Neural progenitor cell (in vitro differentiated cells): ENCODE measurements around the gene SERGEF. TPM values are rescaled to one million over a fixed set of nuclear protein-coding genes. Genes with fewer than 3 reads are reported as not detected.
A peak's percentile ranks its signal among the peaks of the same experiment; 100 is the strongest.

Experiments
- DNase-seq: peaks from one replicate; pipeline ENCODE4 v3.0.0-alpha.2; 2016; ENCODE audit warnings: low spot score
- H2AFZ ChIP-seq: fragments of 200-600 bp; sonication (generic); replicated peaks from 2 replicates; pipeline ENCODE4 v1.6.1; 2016; ENCODE audit warnings: antibody characterized with exemption
- H3F3A ChIP-seq: fragments of 200-600 bp; sonication (generic); 2 replicates; pipeline ENCODE4 v1.6.1; 2016; ENCODE audit warnings: antibody characterized with exemption, low read depth
- H3K27ac ChIP-seq: fragments of 200-600 bp; sonication (generic); 2 replicates; pipeline ENCODE4 v1.5.1; 2016; ENCODE audit warnings: mild to moderate bottlenecking
- H3K27me3 ChIP-seq: fragments of 200-600 bp; sonication (generic); 2 replicates; pipeline ENCODE4 v1.6.1; 2016; ENCODE audit warnings: mild to moderate bottlenecking, moderate library complexity
- H3K36me3 ChIP-seq: fragments of 200-600 bp; sonication (generic); 2 replicates; pipeline ENCODE4 v1.5.1; 2016
- H3K4me1 ChIP-seq: fragments of 200-600 bp; sonication (generic); 2 replicates; pipeline ENCODE4 v1.6.1; 2016; ENCODE audit warnings: mixed run types
- H3K4me2 ChIP-seq: fragments of 200-600 bp; sonication (generic); 2 replicates; pipeline ENCODE4 v1.6.1; 2016
- H3K4me3 ChIP-seq: fragments of 200-600 bp; sonication (generic); 2 replicates; pipeline ENCODE4 v1.5.1; 2016
- H3K79me2 ChIP-seq: fragments of 200-600 bp; sonication (generic); 2 replicates; pipeline ENCODE4 v1.6.1; 2016; ENCODE audit warnings: low read depth
- H3K9ac ChIP-seq: fragments of 200-600 bp; sonication (generic); 2 replicates; pipeline ENCODE4 v1.6.1; 2016
- H3K9me3 ChIP-seq: fragments of 200-600 bp; sonication (generic); 2 replicates; pipeline ENCODE4 v1.5.1; 2016; ENCODE audit warnings: low read depth
- H4K20me1 ChIP-seq: fragments of 200-600 bp; sonication (generic); 2 replicates; pipeline ENCODE4 v1.6.1; 2016; ENCODE audit warnings: low read depth
- H3K27ac Mint-ChIP-seq: 3 replicates; pipeline ENCODE4 v1.8.0; 2021; ENCODE audit warnings: mixed read lengths
- H3K27me3 Mint-ChIP-seq: 2 replicates; pipeline ENCODE4 v1.8.0; 2022; ENCODE audit warnings: low read depth, mild to moderate bottlenecking, inconsistent platforms, moderate library complexity, mixed read lengths; ENCODE audit not compliant: insufficient read depth
- H3K36me3 Mint-ChIP-seq: 3 replicates; pipeline ENCODE4 v1.8.0; 2021; ENCODE audit warnings: mixed read lengths
- H3K4me1 Mint-ChIP-seq: 3 replicates; pipeline ENCODE4 v1.8.0; 2021; ENCODE audit warnings: mixed read lengths
- H3K4me3 Mint-ChIP-seq: 3 replicates; pipeline ENCODE4 v1.8.0; 2021; ENCODE audit warnings: mild to moderate bottlenecking, moderate library complexity, mixed read lengths
- H3K9me3 Mint-ChIP-seq: 3 replicates; pipeline ENCODE4 v1.8.0; 2020; ENCODE audit warnings: mixed read lengths
- EZH2 ChIP-seq: fragments of 200-600 bp; sonication (generic); IDR thresholded peaks from 2 replicates; pipeline ENCODE4 v1.6.1; 2017; ENCODE audit warnings: antibody characterized with exemption, mild to moderate bottlenecking, moderate library complexity
- EZH2phosphoT487 ChIP-seq: fragments of 200-600 bp; sonication (generic); IDR thresholded peaks from 2 replicates; pipeline ENCODE4 v1.6.1; 2017; ENCODE audit warnings: antibody characterized with exemption
- total RNA-seq: library from RNA; depleted of rRNA; stranded (reverse); fragments of >200 nt; gene quantifications from 2 replicates; pipeline ENCODE4 v1.2.3, GENCODE V29; 2015; ENCODE audit warnings: low replicate concordance
- TF ChIP-seq, protein P1 (sequence below): fragments of 200-600 bp; sonication (generic); IDR thresholded peaks from 2 replicates; pipeline ENCODE4 v1.5.1; 2017; ENCODE audit warnings: antibody characterized with exemption, mild to moderate bottlenecking

Gene SERGEF
- total RNA-seq, 1 donor from 2014 or later: 35.1 TPM

DNA sequence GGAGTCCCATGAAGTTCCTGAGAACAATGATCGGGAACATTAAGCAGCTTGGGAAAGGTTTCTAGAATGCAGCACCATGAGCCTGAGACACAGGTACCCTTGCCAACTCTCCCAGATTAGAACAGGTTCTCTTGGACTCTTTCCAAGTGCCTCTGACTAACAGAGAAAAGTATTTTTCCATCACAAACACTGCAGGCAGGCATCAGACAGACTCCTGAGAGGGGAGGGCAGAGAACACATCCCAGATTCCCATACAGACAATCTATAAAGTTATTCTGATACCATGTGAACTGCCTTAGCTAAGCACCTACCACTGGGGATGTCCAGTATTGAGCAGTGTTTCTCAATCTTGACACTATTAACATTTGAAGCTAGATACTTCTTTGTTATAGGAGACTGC lies 27.3 kb downstream of the SERGEF start:
- Histone ChIP-seq H3K79me2 (no peaks in the 10 kb centered on the region), H4K20me1 (no peaks in the 10 kb centered on the region), H3K9ac (no peak overlapping the region), H3F3A (no peaks in the 10 kb centered on the region), H2AFZ (no peak overlapping the region), H3K4me3 (no peak overlapping the region), H3K4me1 (no peaks in the 10 kb centered on the region), H3K4me2 (no peak overlapping the region), H3K27me3 (no peaks in the 10 kb centered on the region), H3K9me3 (no peaks in the 10 kb centered on the region), H3K27ac (no peak overlapping the region), H3K36me3 (no peaks in the 10 kb centered on the region)
- Mint-ChIP-seq H3K27ac (no peak overlapping the region), H3K27me3 (no peaks in the 10 kb centered on the region), H3K4me3 (no peak overlapping the region), H3K9me3 (no peaks in the 10 kb centered on the region), H3K4me1 (no peaks in the 10 kb centered on the region), H3K36me3 (peaks cover 20% of the 10 kb centered on the region)
- no peak for TF ChIP-seq EZH2phosphoT487
- TF ChIP-seq EZH2: no peak
- TF ChIP-seq, protein P1, sequence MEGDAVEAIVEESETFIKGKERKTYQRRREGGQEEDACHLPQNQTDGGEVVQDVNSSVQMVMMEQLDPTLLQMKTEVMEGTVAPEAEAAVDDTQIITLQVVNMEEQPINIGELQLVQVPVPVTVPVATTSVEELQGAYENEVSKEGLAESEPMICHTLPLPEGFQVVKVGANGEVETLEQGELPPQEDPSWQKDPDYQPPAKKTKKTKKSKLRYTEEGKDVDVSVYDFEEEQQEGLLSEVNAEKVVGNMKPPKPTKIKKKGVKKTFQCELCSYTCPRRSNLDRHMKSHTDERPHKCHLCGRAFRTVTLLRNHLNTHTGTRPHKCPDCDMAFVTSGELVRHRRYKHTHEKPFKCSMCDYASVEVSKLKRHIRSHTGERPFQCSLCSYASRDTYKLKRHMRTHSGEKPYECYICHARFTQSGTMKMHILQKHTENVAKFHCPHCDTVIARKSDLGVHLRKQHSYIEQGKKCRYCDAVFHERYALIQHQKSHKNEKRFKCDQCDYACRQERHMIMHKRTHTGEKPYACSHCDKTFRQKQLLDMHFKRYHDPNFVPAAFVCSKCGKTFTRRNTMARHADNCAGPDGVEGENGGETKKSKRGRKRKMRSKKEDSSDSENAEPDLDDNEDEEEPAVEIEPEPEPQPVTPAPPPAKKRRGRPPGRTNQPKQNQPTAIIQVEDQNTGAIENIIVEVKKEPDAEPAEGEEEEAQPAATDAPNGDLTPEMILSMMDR: no peak
- no peak for DNase-seq

DNA sequence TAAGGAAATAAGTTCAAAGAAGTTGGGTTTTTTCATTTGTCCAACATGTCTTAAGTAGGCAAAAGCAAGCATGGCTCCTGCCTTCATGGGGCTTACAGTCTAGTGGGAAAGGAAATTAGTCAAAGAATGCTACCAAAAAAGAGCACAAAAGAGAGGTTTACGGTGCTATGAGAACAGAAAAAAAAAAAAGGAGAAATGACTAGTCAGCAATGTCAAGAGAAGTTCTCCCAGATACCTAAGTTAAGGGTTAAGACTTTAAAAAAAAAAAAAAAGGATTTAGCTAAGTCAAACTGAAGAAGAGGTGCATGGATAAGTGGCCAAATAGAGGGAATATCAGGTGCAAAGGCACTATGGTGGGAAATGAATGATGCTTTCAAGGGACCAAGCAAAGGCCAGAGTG lies 29.3 kb downstream of the SERGEF start:
- Histone ChIP-seq H3K4me1 (no peaks in the 10 kb centered on the region), H3F3A (no peaks in the 10 kb centered on the region), H3K9ac (no peak overlapping the region), H3K4me3 (no peak overlapping the region), H3K79me2 (no peaks in the 10 kb centered on the region), H3K9me3 (no peaks in the 10 kb centered on the region), H3K36me3 (no peaks in the 10 kb centered on the region), H4K20me1 (peaks cover under 1% of the 10 kb centered on the region), H3K27ac (no peak overlapping the region), H2AFZ (no peak overlapping the region), H3K4me2 (no peak overlapping the region), H3K27me3 (no peaks in the 10 kb centered on the region)
- H3K27ac Mint-ChIP-seq: no peak overlapping the region
- H3K27me3 Mint-ChIP-seq: peaks cover 2% of the 10 kb centered on the region
- H3K36me3 Mint-ChIP-seq: peaks cover 20% of the 10 kb centered on the region
- DNase-seq: no peak
- no peaks in the 10 kb centered on the region for H3K4me1 Mint-ChIP-seq
- no peaks in the 10 kb centered on the region for H3K9me3 Mint-ChIP-seq
- no peak for TF ChIP-seq EZH2
- no peak for TF ChIP-seq EZH2phosphoT487
- TF ChIP-seq, protein P1: no peak
- H3K4me3 Mint-ChIP-seq: no peak overlapping the region

DNA sequence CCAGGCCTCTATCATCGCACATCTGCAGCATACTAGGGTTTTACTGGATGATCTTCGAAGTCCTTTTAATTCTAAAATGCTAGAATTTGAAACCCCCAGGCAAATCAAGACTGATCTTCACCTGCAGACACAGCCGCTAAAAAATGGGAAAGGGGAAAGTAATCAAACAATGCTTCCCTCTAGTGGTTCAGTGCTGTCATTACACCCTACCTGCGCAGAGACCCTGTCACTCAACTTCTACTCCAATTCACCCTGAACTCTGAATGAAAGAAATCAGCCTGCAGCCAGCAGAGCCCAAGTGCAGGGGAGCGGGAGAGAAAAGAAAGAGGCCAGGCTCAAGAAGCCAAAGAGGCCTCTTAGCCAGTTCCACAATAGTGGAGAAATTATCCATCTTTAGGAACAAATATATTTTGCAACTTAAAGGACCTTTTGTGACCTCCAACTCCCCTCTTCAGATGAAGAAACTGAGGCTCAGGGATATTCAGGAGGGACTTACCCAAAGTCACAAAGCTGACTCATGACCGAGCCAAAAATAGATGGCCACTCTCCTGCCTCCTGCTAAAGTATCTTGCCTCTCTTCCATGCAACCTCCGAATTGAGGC lies 33.0 kb downstream of the SERGEF start:
- no peak overlapping the region for H3K4me2 ChIP-seq
- no peak overlapping the region for H3K9ac ChIP-seq
- H3K4me3 ChIP-seq: no peak overlapping the region
- Mint-ChIP-seq H3K9me3 (no peaks in the 10 kb centered on the region), H3K4me1 (no peaks in the 10 kb centered on the region), H3K27ac (no peak overlapping the region), H3K36me3 (peaks cover 11% of the 10 kb centered on the region), H3K27me3 (peaks cover 2% of the 10 kb centered on the region), H3K4me3 (no peak overlapping the region)
- H3K79me2 ChIP-seq: no peaks in the 10 kb centered on the region
- H3F3A ChIP-seq: no peaks in the 10 kb centered on the region
- no peak for TF ChIP-seq EZH2
- TF ChIP-seq, protein P1: peak; percentile 90
- no peaks in the 10 kb centered on the region for H3K9me3 ChIP-seq
- H2AFZ ChIP-seq: no peak overlapping the region
- peak; percentile 54 for DNase-seq
- H3K4me1 ChIP-seq: no peaks in the 10 kb centered on the region
- H3K27me3 ChIP-seq: no peaks in the 10 kb centered on the region
- no peak overlapping the region for H3K27ac ChIP-seq
- no peaks in the 10 kb centered on the region for H3K36me3 ChIP-seq
- peaks cover 4% of the 10 kb centered on the region for H4K20me1 ChIP-seq
